HepG2 (cell line): ENCODE data around the gene BLOC1S4. TPM values are rescaled to one million over a fixed set of nuclear protein-coding genes. Genes with fewer than 3 reads are reported as not detected.

Experiments
- AHR ChIP-seq: IDR thresholded peaks from 2 replicates; pipeline ENCODE4 v1.6.1; 2018; ENCODE audit warnings: missing genetic modification reagents, missing compliant biosample characterization
- FOXC1 ChIP-seq: sonication (generic); formaldehyde crosslinking; IDR thresholded peaks from 2 replicates; pipeline ENCODE4 v1.8.0; 2022; ENCODE audit warnings: mild to moderate bottlenecking, missing genetic modification reagents, borderline replicate concordance
- HCFC1 ChIP-seq: fragments of 150-350 bp; IDR thresholded peaks from 2 replicates; pipeline ENCODE4 v1.6.1; 2014; ENCODE audit warnings: low read depth, low read length
- HNF4A ChIP-seq: sonication (generic); formaldehyde crosslinking; IDR thresholded peaks from 2 replicates; pipeline ENCODE4 v1.4.0; 2020; ENCODE audit warnings: missing genetic modification reagents
- HNRNPL ChIP-seq: fragments of 200-400 bp; formaldehyde crosslinking; IDR thresholded peaks from 2 replicates; pipeline ENCODE4 v1.6.1; 2017; ENCODE audit warnings: mild to moderate bottlenecking, low read depth, low read length
- MYNN ChIP-seq: sonication (generic); formaldehyde crosslinking; IDR thresholded peaks from 2 replicates; pipeline ENCODE4 v1.4.0; 2020; ENCODE audit warnings: mild to moderate bottlenecking, low read depth, missing genetic modification reagents
- NBN ChIP-seq: fragments of 450-650 bp; conservative IDR thresholded peaks from 2 replicates; pipeline ENCODE4 v1.6.1; 2017
- REST ChIP-seq, 2 experiments: IDR thresholded peaks; 2 replicates each; pipeline ENCODE4 v1.6.1; 2011 to 2012; ENCODE audit warnings: low read length in 2 of 2, borderline replicate concordance in 1 of 2, low read depth in 1 of 2, mild to moderate bottlenecking in 1 of 2, moderate library complexity in 1 of 2
- TFE3 ChIP-seq: IDR thresholded peaks from 2 replicates; pipeline ENCODE4 v1.6.1; 2016
- WIZ ChIP-seq: sonication (generic); formaldehyde crosslinking; IDR thresholded peaks from 2 replicates; pipeline ENCODE4 v1.5.1; 2020; ENCODE audit warnings: mild to moderate bottlenecking, missing genetic modification reagents
- polyA plus RNA-seq, 8 experiments: library from polyadenylated mRNA; depleted of rRNA in 3 of 8; stranded (reverse) in 7 of 8; unstranded in 1 of 8; fragments of >200 nt; fragmentation: Illumina TruSeq in 4 of 8; extraction: Trizol in 4 of 8; gene quantifications; 2 replicates each; pipeline versions ENCODE4 v1.2.1 to v1.2.3, GENCODE V29; 2011 to 2016; ENCODE audit warnings: low read depth in 4 of 8, missing spikeins in 1 of 8, mixed read lengths in 1 of 8; ENCODE audit not compliant: insufficient read depth in 1 of 8
- total RNA-seq, 5 experiments: library from RNA; depleted of rRNA; stranded (reverse); fragments of >200 nt; fragmentation: Illumina TruSeq; extraction: Trizol; gene quantifications; 2 replicates each; pipeline ENCODE4 v1.2.3, GENCODE V29; 2016; ENCODE audit warnings: low read depth in 1 of 5
- TF ChIP-seq, protein P1 (sequence below): sonication (generic); formaldehyde crosslinking; IDR thresholded peaks from 2 replicates; pipeline ENCODE4 v1.9.0; 2021; ENCODE audit warnings: mild to moderate bottlenecking, missing genetic modification reagents
- TF ChIP-seq, protein P2 (sequence below): sonication (generic); formaldehyde crosslinking; IDR thresholded peaks from 2 replicates; pipeline ENCODE4 v1.5.0; 2020; ENCODE audit warnings: missing genetic modification reagents
- TF ChIP-seq, protein P3 (sequence below): IDR thresholded peaks from 2 replicates; pipeline ENCODE4 v1.6.1; 2016

BLOC1S4 gene
- total and polyA plus RNA-seq, 2 of the 13 experiments (the other 11 are each of a cell fraction or from before 2014, with no cell fraction given) = 15.5 to 20.9 TPM

DNA sequence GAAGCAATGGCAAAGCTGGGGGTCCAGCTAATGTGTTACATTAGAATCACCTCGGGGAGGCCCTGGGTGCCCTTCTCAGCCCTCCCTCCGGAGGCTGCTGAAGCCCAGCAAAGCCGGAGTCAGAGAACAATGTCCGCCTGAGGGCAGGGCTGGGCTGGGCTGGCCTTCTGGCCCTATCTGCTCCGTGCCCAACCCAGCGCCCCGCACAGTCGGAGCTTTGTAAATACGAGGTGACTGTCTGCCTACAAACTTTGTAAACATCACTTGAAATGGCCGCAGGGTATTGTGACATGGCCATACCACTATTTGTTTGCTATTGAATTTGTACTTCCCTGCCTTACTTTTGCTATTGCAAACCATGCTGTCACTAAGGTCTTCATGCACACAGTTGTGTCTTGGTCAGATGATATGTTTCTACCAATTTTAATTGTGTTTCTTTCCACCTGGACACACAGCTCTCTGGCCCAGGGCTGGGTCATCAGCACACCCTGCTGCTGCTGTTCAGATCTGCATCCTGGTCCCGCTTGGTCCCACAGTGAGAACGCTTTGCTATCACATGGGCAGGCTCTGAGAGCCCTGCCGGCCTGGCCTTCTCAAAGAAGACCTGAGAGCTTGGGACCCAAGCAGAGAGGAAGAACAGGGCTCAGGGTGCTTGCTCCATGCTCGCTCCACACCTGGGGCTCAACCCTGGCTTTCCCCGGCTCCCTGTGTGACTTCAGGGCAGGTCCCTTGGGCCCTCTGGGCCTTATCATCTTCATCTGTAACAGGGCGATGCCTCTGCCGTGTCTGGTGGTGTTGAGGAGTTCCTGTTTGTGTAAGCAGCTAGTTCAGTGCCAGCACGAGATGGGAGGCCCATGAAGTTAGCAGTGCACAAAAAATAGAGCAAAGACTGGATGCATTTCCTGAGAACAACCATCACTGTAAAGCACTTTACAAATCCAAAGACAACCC lies 20.0 kb upstream of the BLOC1S4 start (continued):
- TF ChIP-seq TFE3 (CRISPR knock-in tag) (peak; percentile 87), MYNN (CRISPR knock-in tag) (no peak), HNRNPL (peak; percentile 95), REST (IDR thresholded peaks at IDR 0.05; ENCODE audit: borderline replicate concordance in 1 of 2, low read depth in 1 of 2, low read length in 2 of 2) (peak in 1 of 2 experiments; percentile 61; a peak in 1 of 4 replicates), AHR (CRISPR knock-in tag) (peak; percentile 83; the same call in 1 of the 2 replicates), WIZ (CRISPR knock-in tag) (no peak; the same call in 1 of the 2 replicates), HNF4A (CRISPR knock-in tag) (peak; percentile 80), NBN (no peak), FOXC1 (CRISPR knock-in tag) (peak; percentile 79), HCFC1 (no peak)
- TF ChIP-seq, protein P1, sequence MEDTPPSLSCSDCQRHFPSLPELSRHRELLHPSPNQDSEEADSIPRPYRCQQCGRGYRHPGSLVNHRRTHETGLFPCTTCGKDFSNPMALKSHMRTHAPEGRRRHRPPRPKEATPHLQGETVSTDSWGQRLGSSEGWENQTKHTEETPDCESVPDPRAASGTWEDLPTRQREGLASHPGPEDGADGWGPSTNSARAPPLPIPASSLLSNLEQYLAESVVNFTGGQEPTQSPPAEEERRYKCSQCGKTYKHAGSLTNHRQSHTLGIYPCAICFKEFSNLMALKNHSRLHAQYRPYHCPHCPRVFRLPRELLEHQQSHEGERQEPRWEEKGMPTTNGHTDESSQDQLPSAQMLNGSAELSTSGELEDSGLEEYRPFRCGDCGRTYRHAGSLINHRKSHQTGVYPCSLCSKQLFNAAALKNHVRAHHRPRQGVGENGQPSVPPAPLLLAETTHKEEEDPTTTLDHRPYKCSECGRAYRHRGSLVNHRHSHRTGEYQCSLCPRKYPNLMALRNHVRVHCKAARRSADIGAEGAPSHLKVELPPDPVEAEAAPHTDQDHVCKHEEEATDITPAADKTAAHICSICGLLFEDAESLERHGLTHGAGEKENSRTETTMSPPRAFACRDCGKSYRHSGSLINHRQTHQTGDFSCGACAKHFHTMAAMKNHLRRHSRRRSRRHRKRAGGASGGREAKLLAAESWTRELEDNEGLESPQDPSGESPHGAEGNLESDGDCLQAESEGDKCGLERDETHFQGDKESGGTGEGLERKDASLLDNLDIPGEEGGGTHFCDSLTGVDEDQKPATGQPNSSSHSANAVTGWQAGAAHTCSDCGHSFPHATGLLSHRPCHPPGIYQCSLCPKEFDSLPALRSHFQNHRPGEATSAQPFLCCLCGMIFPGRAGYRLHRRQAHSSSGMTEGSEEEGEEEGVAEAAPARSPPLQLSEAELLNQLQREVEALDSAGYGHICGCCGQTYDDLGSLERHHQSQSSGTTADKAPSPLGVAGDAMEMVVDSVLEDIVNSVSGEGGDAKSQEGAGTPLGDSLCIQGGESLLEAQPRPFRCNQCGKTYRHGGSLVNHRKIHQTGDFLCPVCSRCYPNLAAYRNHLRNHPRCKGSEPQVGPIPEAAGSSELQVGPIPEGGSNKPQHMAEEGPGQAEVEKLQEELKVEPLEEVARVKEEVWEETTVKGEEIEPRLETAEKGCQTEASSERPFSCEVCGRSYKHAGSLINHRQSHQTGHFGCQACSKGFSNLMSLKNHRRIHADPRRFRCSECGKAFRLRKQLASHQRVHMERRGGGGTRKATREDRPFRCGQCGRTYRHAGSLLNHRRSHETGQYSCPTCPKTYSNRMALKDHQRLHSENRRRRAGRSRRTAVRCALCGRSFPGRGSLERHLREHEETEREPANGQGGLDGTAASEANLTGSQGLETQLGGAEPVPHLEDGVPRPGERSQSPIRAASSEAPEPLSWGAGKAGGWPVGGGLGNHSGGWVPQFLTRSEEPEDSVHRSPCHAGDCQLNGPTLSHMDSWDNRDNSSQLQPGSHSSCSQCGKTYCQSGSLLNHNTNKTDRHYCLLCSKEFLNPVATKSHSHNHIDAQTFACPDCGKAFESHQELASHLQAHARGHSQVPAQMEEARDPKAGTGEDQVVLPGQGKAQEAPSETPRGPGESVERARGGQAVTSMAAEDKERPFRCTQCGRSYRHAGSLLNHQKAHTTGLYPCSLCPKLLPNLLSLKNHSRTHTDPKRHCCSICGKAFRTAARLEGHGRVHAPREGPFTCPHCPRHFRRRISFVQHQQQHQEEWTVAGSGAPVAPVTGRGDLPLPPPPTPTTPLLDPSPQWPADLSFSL (CRISPR knock-in tag) = 0 out of 2 replicates have a peak, but pooled peaks have one; percentile 48
- TF ChIP-seq, protein P2, sequence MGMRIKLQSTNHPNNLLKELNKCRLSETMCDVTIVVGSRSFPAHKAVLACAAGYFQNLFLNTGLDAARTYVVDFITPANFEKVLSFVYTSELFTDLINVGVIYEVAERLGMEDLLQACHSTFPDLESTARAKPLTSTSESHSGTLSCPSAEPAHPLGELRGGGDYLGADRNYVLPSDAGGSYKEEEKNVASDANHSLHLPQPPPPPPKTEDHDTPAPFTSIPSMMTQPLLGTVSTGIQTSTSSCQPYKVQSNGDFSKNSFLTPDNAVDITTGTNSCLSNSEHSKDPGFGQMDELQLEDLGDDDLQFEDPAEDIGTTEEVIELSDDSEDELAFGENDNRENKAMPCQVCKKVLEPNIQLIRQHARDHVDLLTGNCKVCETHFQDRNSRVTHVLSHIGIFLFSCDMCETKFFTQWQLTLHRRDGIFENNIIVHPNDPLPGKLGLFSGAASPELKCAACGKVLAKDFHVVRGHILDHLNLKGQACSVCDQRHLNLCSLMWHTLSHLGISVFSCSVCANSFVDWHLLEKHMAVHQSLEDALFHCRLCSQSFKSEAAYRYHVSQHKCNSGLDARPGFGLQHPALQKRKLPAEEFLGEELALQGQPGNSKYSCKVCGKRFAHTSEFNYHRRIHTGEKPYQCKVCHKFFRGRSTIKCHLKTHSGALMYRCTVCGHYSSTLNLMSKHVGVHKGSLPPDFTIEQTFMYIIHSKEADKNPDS (CRISPR knock-in tag) = 0 out of 2 replicates have a peak, but pooled peaks have one; percentile 41
- TF ChIP-seq, protein P3, sequence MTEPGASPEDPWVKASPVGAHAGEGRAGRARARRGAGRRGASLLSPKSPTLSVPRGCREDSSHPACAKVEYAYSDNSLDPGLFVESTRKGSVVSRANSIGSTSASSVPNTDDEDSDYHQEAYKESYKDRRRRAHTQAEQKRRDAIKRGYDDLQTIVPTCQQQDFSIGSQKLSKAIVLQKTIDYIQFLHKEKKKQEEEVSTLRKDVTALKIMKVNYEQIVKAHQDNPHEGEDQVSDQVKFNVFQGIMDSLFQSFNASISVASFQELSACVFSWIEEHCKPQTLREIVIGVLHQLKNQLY (CRISPR knock-in tag) = peak; percentile 85
